PC-9 (cell line): ENCODE results near the gene NFASC. TPM values are rescaled to one million over a fixed set of nuclear protein-coding genes. Genes with fewer than 3 reads are reported as not detected.

Experiments used
- BruUV-seq: library from RNA; stranded (reverse); fragments of 400-500 nt; replicated peaks from 2 replicates; lab custom pipeline; 2021; lab: Mats Ljungman, UMichigan
- CTCF ChIA-PET: fragments of 300-600 bp; sonication (Branson Sonifier 250); formaldehyde crosslinking; loops from one replicate; lab custom pipeline; 2022; ENCODE audit warnings: antibody characterized with exemption; lab: Charles Lee
- POLR2A ChIA-PET: fragments of 300-600 bp; sonication (Branson Sonifier 250); formaldehyde crosslinking; loops from one replicate; lab custom pipeline; 2022; ENCODE audit warnings: antibody characterized with exemption; ENCODE audit not compliant: unreplicated experiment; lab: Charles Lee
- DNase-seq, 2 experiments: peaks; one replicate each; pipeline versions ENCODE4 v3.0.0 to v3.0.0-alpha.2; 2015 to 2022; ENCODE audit warnings: mixed read lengths in 1 of 2
- H2AFZ ChIP-seq: fragments of 200-600 bp; sonication (generic); 2 replicates; pipeline ENCODE4 v1.8.1; 2017; ENCODE audit warnings: antibody characterized with exemption
- H3F3A ChIP-seq: fragments of 200-600 bp; sonication (generic); 2 replicates; pipeline ENCODE4 v1.8.1; 2017; ENCODE audit warnings: antibody characterized with exemption, mild to moderate bottlenecking, low read depth; ENCODE audit not compliant: insufficient read depth
- H3K27ac ChIP-seq: fragments of 200-600 bp; sonication (generic); 2 replicates; pipeline ENCODE4 v1.6.1; 2016; ENCODE audit warnings: mixed run types
- H3K27me3 ChIP-seq: fragments of 200-600 bp; sonication (generic); 2 replicates; pipeline ENCODE4 v1.6.1; 2016; ENCODE audit warnings: low read depth, mixed run types; ENCODE audit not compliant: insufficient read depth
- H3K36me3 ChIP-seq: fragments of 200-600 bp; sonication (generic); 2 replicates; pipeline ENCODE4 v1.6.1; 2016; ENCODE audit warnings: low read depth, mixed run types
- H3K4me1 ChIP-seq: fragments of 200-600 bp; sonication (generic); replicated peaks from 2 replicates; pipeline ENCODE4 v1.6.1; 2016; ENCODE audit warnings: mixed run types; ENCODE audit not compliant: insufficient read depth
- H3K4me2 ChIP-seq: fragments of 200-600 bp; sonication (generic); 2 replicates; pipeline ENCODE4 v1.6.1; 2017; ENCODE audit warnings: mixed run types
- H3K4me3 ChIP-seq: fragments of 200-600 bp; sonication (generic); 2 replicates; pipeline ENCODE4 v1.6.1; 2016; ENCODE audit warnings: mixed run types
- H3K79me2 ChIP-seq: fragments of 200-600 bp; sonication (generic); 2 replicates; pipeline ENCODE4 v1.6.1; 2017; ENCODE audit warnings: low read depth, mixed run types
- H3K9me2 ChIP-seq: fragments of 200-600 bp; sonication (generic); 2 replicates; pipeline ENCODE4 v1.8.1; 2017; ENCODE audit warnings: mild to moderate bottlenecking; ENCODE audit not compliant: insufficient read depth
- H3K9me3 ChIP-seq: fragments of 200-600 bp; sonication (generic); 2 replicates; pipeline ENCODE4 v1.8.1; 2016; ENCODE audit warnings: low read depth; ENCODE audit not compliant: insufficient read depth
- H4K20me1 ChIP-seq: fragments of 200-600 bp; sonication (generic); 2 replicates; pipeline ENCODE4 v1.8.1; 2017; ENCODE audit not compliant: insufficient read depth
- CTCF ChIP-seq: fragments of 200-600 bp; sonication (generic); conservative IDR thresholded peaks from 2 replicates; pipeline ENCODE4 v1.6.1; 2017; ENCODE audit warnings: mixed run types, antibody characterized with exemption, mild to moderate bottlenecking, moderate library complexity
- EZH2 ChIP-seq: fragments of 200-600 bp; sonication (generic); IDR thresholded peaks from 2 replicates; pipeline ENCODE4 v1.8.0; 2017; ENCODE audit warnings: antibody characterized with exemption, low read depth
- intact Hi-C: fragments of 100-400 bp; cut with micrococcal nuclease; formaldehyde crosslinking; loops from one replicate; pipeline ENCODE4 v1.10.0; 2022; ENCODE audit not compliant: unreplicated experiment
- total RNA-seq: library from RNA; stranded (reverse); gene quantifications from 2 replicates; pipeline ENCODE4 v1.2.3, GENCODE V29; 2021

Gene NFASC
- total RNA-seq, 1 experiment from 2014 or later, result not detected

- intact Hi-C loops, result no loop called here
- Histone ChIP-seq H3K27ac (no peak overlapping the region), H3K4me1 (no peaks in the 10 kb centered on the region), H3K4me2 (no peak overlapping the region), H3K27me3 (peaks cover 94% of the 10 kb centered on the region), H4K20me1 (no peaks in the 10 kb centered on the region), H3F3A (no peaks in the 10 kb centered on the region), H3K4me3 (no peak overlapping the region), H2AFZ (no peak overlapping the region), H3K9me3 (no peaks in the 10 kb centered on the region), H3K9me2 (no peaks in the 10 kb centered on the region), H3K79me2 (no peaks in the 10 kb centered on the region), H3K36me3 (no peaks in the 10 kb centered on the region)
- CTCF ChIA-PET, result no interaction called here
- TF ChIP-seq CTCF (no peak), EZH2 (no peak)
- no peak for DNase-seq
- BruUV-seq, result no TSS peak
- POLR2A ChIA-PET, result no interaction called here
These were observed 2.9 kb upstream of the NFASC start for GRCh38 chr1:204867666-204868339.

GRCh38 chr1:204868340-204868700, 2.3 kb upstream of the NFASC start:
- intact Hi-C loops, result no loop called here
- Histone ChIP-seq H3K9me3 (no peaks in the 10 kb centered on the region), H3K4me2 (no peak overlapping the region), H3K4me1 (no peaks in the 10 kb centered on the region), H3F3A (no peaks in the 10 kb centered on the region), H4K20me1 (no peaks in the 10 kb centered on the region), H3K36me3 (no peaks in the 10 kb centered on the region), H3K79me2 (no peaks in the 10 kb centered on the region), H3K9me2 (no peaks in the 10 kb centered on the region), H3K27ac (no peak overlapping the region), H3K4me3 (no peak overlapping the region), H2AFZ (no peak overlapping the region), H3K27me3 (peaks cover 94% of the 10 kb centered on the region)
- POLR2A ChIA-PET, result no interaction called here
- DNase-seq, result no peak
- no peak for TF ChIP-seq CTCF
- no peak for TF ChIP-seq EZH2
- BruUV-seq, result no TSS peak
- CTCF ChIA-PET, result no interaction called here

- Histone ChIP-seq H3K4me1 (no peaks in the 10 kb centered on the region), H3K4me2 (no peak overlapping the region), H3K79me2 (no peaks in the 10 kb centered on the region), H3F3A (no peaks in the 10 kb centered on the region), H2AFZ (no peak overlapping the region), H3K9me2 (no peaks in the 10 kb centered on the region), H3K4me3 (no peak overlapping the region), H3K27me3 (peaks cover 97% of the 10 kb centered on the region), H4K20me1 (no peaks in the 10 kb centered on the region), H3K9me3 (no peaks in the 10 kb centered on the region), H3K27ac (no peak overlapping the region), H3K36me3 (no peaks in the 10 kb centered on the region)
- TF ChIP-seq CTCF (no peak), EZH2 (no peak)
- POLR2A ChIA-PET, result no interaction called here
- BruUV-seq, result no TSS peak
- CTCF ChIA-PET, result no interaction called here
- no peak for DNase-seq
- intact Hi-C loops, result no loop called here
These were observed 1.6 kb upstream of the NFASC start for GRCh38 chr1:204869097-204869496.
